HG03342 (cell line): ENCODE data around the gene C3orf20.
A peak's percentile ranks its signal among the peaks of the same experiment; 100 is the strongest.
"Not testable (repeated sequence)": the region's sequence is repeated elsewhere in the genome, so short reads cannot be mapped to it uniquely, and the experiment has no call there.

ENCODE experiments used
- ATAC-seq: cut with Tn5 transposase; IDR thresholded peaks from one replicate; pipeline ENCODE4 v1.9.1; 2021; ENCODE audit warnings: mild to moderate bottlenecking, moderate library complexity; ENCODE audit not compliant: unreplicated experiment

C3orf20 gene

DNA sequence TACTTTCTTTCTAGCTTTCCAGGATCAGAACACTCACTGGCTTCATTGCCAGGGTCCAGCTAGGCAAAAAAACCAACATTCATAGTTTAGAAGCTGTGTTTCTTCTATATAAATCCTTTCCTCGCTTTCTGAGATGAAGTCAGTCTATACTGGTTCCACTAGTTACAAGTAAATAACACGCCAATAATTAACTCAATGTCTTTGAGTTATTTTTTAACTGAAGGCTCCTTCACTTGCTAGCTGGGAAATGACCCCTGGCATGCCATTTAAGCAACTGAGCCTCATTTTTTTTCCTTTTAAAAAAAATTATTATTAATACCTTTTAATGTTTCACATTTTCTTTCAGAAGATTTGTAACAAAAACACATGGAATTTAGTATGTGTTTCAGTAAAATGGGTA, 25.5 kb upstream of the C3orf20 start:
- ATAC-seq, result no peak

DNA sequence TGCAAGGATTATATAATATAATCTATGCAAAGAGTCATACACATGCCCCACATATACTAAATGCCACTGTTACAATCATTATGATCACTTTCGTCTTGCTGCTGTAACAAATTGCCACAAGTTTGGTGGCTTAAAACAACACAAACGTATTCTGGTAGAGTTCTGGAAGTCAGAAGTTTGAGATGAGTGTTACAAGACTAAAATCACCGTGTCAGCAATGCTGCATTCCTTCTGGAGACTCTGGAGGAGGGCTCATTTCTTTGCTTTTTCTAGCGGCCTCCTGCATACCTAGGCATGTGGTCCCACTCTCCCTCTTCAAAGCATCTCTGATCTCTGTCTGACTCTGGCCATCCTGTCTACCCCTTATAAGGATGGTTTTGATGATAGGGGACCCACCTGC, 24.7 kb upstream of the C3orf20 start:
- no peak for ATAC-seq

GRCh38 chr3:14651440-14652251, 23.3 kb upstream of the C3orf20 start, which contains the start of gene CCDC174:
TSS of gene CCDC174 (plus strand) at chr3:14651762. CDS start at chr3:14651837, 75 bp downstream.
- ATAC-seq, result peak; percentile 97

- not testable (repeated sequence) for ATAC-seq
These were observed 22.5 kb upstream of the C3orf20 start for GRCh38 chr3:14652360-14652907.

- no peak for ATAC-seq
These were observed 17.4 kb upstream of the C3orf20 start for GRCh38 chr3:14657579-14657978.

GRCh38 chr3:14658978-14659377, 16.0 kb upstream of the C3orf20 start:
- no peak for ATAC-seq

- ATAC-seq, result no peak
These were observed 14.0 kb upstream of the C3orf20 start for GRCh38 chr3:14660942-14661341.

GRCh38 chr3:14663396-14664135, 11.4 kb upstream of the C3orf20 start:
- no peak for ATAC-seq

- ATAC-seq, result no peak
These were observed 10.8 kb upstream of the C3orf20 start for GRCh38 chr3:14664170-14664569.

- ATAC-seq, result no peak
These were observed 2.4 kb upstream of the C3orf20 start for GRCh38 chr3:14672588-14672987.

- ATAC-seq, result no peak
These were observed 1.9 kb downstream of the C3orf20 start for GRCh38 chr3:14676881-14677280.

DNA sequence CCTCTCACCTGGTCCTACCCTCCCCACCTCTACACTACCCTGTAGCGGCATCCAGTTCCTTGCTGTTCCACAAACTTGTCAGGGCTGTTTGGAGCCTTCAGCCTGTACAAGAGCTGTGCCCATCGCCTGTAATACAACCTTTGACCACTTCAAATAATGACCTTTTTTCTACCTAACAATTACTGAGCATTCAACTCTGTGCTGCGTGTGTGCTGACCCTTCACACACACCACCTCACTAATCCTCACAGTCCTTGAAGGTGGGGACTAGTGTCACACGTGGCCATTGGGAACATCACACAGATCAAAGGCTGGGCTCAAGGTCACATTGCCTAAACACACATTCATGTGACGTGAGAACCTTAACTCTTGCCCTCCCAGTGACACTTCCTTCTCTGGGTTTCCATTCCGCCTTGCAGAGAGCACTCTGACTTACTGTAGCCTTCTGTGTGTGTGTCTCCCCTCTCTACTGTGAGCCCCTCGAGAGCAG, 3.1 kb downstream of the C3orf20 start:
- ATAC-seq, result no peak

GRCh38 chr3:14680115-14680514, 5.2 kb downstream of the C3orf20 start:
- ATAC-seq, result no peak

DNA sequence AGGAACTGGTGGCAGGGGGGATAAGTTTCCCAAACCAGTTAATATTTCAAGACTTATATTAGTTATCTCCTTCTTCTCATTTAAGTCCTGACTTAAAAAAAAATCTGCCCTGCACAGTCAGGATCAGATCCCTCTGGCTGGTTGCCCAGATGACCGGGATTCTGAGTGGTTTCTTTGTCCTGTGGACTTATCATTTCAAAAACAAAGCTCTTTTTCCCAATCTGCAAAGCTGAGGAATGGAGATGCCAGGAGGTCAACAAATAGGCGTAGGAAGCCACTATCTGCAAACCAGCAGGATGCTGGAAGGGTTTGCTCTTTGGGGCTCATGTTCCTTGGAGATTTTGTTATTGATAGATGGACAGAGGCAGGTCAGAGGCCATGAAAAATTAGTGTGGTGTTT, 5.8 kb downstream of the C3orf20 start:
- ATAC-seq, result no peak

DNA sequence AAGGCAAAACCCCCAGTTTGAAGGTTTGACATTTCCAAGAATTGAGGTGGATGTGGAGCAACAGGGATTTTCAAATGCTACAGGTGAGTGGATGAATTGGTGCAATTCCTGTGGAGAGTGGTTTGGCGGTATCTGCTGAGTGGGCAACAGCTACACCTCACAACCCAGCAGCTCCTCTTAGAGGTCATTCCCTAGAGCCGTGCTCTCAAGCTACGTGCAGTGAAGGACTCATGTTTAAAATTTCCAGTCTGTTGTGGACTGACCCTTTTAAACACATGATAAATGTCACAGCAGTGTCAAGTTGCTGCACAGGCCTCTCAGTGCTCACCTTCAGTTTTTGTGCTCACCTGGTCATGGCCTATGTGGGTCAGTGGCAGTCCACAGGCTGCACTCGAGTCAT, 9.5 kb downstream of the C3orf20 start:
- no peak for ATAC-seq

- no peak for ATAC-seq
These were observed 10.2 kb downstream of the C3orf20 start for GRCh38 chr3:14685179-14685578.

DNA sequence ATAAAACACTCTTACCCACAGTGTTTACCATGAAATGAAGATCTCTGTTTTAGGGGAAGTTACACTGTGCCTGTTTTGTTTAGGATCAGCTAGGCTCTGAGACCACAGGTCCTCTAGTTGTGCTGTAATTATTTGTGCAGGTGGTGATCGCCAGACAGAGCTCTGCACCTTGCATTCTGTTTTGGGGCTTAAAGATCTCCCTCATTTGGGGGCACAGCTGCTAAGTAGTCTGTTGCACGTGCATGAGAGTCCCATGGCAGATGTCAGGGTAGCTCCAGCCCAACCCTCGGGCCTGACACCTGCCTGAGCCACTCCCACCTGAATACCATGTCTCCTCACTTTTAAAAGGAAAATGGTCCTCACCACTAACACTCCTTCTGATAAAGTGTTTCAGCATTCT, 12.4 kb downstream of the C3orf20 start:
- no peak for ATAC-seq

- no peak for ATAC-seq
These were observed 13.6 kb downstream of the C3orf20 start for GRCh38 chr3:14688525-14688924.

DNA sequence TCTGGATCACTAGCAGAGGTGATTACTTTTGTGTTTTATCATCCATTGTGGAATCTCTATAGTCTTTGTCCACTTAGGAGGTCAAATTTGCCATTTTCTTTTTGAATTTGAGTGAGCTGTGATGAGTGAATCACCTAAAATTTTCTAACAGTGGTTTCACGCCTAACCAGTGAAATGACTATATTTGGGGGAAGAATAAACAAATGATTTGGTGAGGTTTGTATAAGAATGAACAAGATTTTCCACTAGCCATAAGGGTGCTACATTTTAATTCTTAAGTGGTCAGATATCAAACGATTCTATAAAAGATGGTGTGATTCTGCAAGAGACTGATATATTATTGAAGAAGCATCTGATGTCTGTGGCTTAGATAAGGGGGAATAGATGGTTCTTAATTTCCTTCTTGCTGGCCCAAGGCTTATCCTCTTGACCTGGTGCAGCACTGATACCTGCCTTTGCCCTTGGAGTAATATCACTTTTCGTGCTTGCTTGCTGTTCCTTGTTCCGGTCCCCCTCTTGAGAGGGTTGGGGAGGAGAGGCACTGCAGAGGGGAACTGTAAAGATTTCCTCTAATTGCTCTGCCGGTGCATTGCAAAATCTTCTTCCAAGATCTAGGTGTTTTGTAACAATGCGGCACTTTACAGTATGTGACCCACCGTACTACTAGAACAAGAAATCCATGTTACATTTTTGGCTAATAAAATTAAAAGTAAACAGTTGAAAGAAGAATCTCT, 14.5 kb downstream of the C3orf20 start:
- ATAC-seq, result peak; percentile 46

DNA sequence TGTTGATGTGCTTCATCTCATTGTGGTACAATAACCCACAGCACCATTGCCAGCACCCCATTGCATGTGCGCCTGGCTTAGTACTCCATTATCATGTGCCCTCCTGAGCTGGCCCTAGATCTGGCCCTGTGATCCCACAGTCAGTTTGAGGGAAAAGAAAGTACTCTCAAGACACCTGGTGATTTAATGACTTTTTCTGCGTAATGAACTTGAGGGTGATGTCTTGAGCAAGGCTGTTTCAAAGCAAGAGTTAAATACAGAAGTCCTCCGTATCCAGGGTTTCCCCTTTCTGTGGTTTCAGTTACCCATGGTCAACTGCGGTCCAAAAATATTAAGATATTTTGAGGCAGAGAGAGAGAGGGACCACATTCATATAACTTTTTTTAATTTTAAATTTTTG, 16.3 kb downstream of the C3orf20 start:
- peak; percentile 46 for ATAC-seq

- no peak for ATAC-seq
These were observed 16.8 kb downstream of the C3orf20 start for GRCh38 chr3:14691719-14692118.
